H1 (cell line): ENCODE measurements around the gene KRT32. TPM values are rescaled to one million over a fixed set of nuclear protein-coding genes. Genes with fewer than 3 reads are reported as not detected.

ENCODE experiments used
- CBX8 ChIP-seq: fragments of 300-800, 300-1000 bp; sonication (generic); IDR thresholded peaks from 2 replicates; pipeline ENCODE4 v1.7.1; 2016; ENCODE audit warnings: low read depth, low read length, borderline replicate concordance
- GTF2F1 ChIP-seq: IDR thresholded peaks from 2 replicates; pipeline ENCODE4 v1.6.1; 2012; ENCODE audit warnings: low read depth, low read length, improper control_type of control experiment, borderline replicate concordance
- KDM4A ChIP-seq: IDR thresholded peaks from one replicate; pipeline ENCODE4 v1.7.1; 2012; ENCODE audit warnings: low read depth, mild to moderate bottlenecking, moderate library complexity, low read length, inconsistent platforms; ENCODE audit not compliant: severe bottlenecking
- polyA plus RNA-seq, 7 experiments: library from polyadenylated mRNA; depleted of rRNA in 3 of 7; stranded (reverse) in 5 of 7; unstranded in 2 of 7; fragments of >200 nt in 5 of 7; fragments of 200-250 nt in 2 of 7; gene quantifications; 1 replicate in 5 of 7; 2 replicates in 1 of 7; 4 replicates in 1 of 7; pipeline versions ENCODE4 v1.2.1 to v1.2.3, GENCODE V29; 2011 to 2013; ENCODE audit warnings: missing spikeins in 2 of 7, mixed read lengths in 2 of 7
- total RNA-seq: library from RNA; stranded (reverse); fragmentation: NEBNext Ultra II Directional; extraction: Animal tissue kit (Norgen Biotek cat#: 25700); gene quantifications from 2 replicates; pipeline ENCODE4 v1.2.1, GENCODE V29; 2021

Gene KRT32
- total and polyA plus RNA-seq, 2 of the 8 experiments (the other 6 are each of a cell fraction or from before 2014, with no cell fraction given): not detected

GRCh38 chr17:41480581-41480980 is 13.4 kb upstream of the KRT32 start (continued):
- TF ChIP-seq CBX8 (no peak), KDM4A (no peak), GTF2F1 (no peak)
